SU-DHL-6 (cell line): ENCODE data around the gene STOM.

Experiments
- H2AFZ ChIP-seq: fragments of 200-600 bp; sonication (generic); 2 replicates; pipeline ENCODE4 v1.6.1; 2014; ENCODE audit warnings: low read depth, mild to moderate bottlenecking, moderate library complexity, mixed read lengths, antibody characterized with exemption, low read length; ENCODE audit not compliant: severe bottlenecking
- H3F3A ChIP-seq: fragments of 200-600 bp; shearing (Covaris generic); 2 replicates; pipeline ENCODE4 v1.6.0; 2016; ENCODE audit warnings: antibody characterized with exemption, mild to moderate bottlenecking; ENCODE audit not compliant: insufficient read depth
- H3K27ac ChIP-seq: fragments of 200-600 bp; sonication (generic); 2 replicates; pipeline ENCODE4 v1.5.1; 2016; ENCODE audit warnings: low read depth, mild to moderate bottlenecking, low read length, moderate library complexity, mixed read lengths
- H3K27me3 ChIP-seq: fragments of 200-600 bp; sonication (generic), shearing (Covaris generic); 2 replicates; pipeline ENCODE4 v1.6.0; 2014; ENCODE audit warnings: mild to moderate bottlenecking, low read length
- H3K36me3 ChIP-seq: fragments of 200-600 bp; sonication (generic); 2 replicates; pipeline ENCODE4 v1.6.1; 2014; ENCODE audit warnings: mild to moderate bottlenecking, low read length, mixed read lengths
- H3K4me2 ChIP-seq: fragments of 300-600, 200-600 bp; shearing (Covaris generic), sonication (generic); 2 replicates; pipeline ENCODE4 v1.6.0; 2014; ENCODE audit warnings: low read length, low read depth, mild to moderate bottlenecking; ENCODE audit not compliant: poor library complexity, severe bottlenecking
- H3K4me3 ChIP-seq: fragments of 200-600 bp; sonication (generic); 2 replicates; pipeline ENCODE4 v1.5.1; 2014; ENCODE audit warnings: antibody characterized with exemption, low read length, mild to moderate bottlenecking, mixed read lengths; ENCODE audit not compliant: insufficient read depth, poor library complexity, severe bottlenecking
- H3K79me2 ChIP-seq: fragments of 200-600 bp; sonication (generic); 2 replicates; pipeline ENCODE4 v1.6.1; 2014; ENCODE audit warnings: mild to moderate bottlenecking, low read length, moderate library complexity; ENCODE audit not compliant: insufficient read depth
- H3K9ac ChIP-seq: fragments of 200-600 bp; sonication (generic); 2 replicates; pipeline ENCODE4 v1.7.0; 2014; ENCODE audit warnings: mild to moderate bottlenecking, low read length
- H3K9me2 ChIP-seq: fragments of 200-600 bp; sonication (generic); replicated peaks from 2 replicates; pipeline ENCODE4 v1.6.1; 2014; ENCODE audit warnings: low read length; ENCODE audit not compliant: insufficient read depth
- H3K9me3 ChIP-seq: fragments of 200-600 bp; sonication (generic); 2 replicates; pipeline ENCODE4 v1.6.1; 2014; ENCODE audit warnings: low read length, mixed read lengths; ENCODE audit not compliant: insufficient read depth
- H4K20me1 ChIP-seq: fragments of 200-600 bp; sonication (generic); 2 replicates; pipeline ENCODE4 v1.6.1; 2014; ENCODE audit warnings: low read depth, mild to moderate bottlenecking, antibody characterized with exemption, low read length, moderate library complexity, mixed read lengths
- EZH2phosphoT487 ChIP-seq: fragments of 200-600 bp; sonication (generic), shearing (Covaris generic); conservative IDR thresholded peaks from 2 replicates; pipeline ENCODE4 v1.6.1; 2018; ENCODE audit warnings: mild to moderate bottlenecking, antibody characterized with exemption, low read length, moderate library complexity, mixed read lengths
- TF ChIP-seq, protein P1 (sequence below): fragments of 200-600 bp; sonication (generic); IDR thresholded peaks from one replicate; pipeline ENCODE4 v1.5.1; 2017; ENCODE audit warnings: antibody characterized with exemption, mild to moderate bottlenecking, low read length, moderate library complexity; ENCODE audit not compliant: insufficient read depth, poor library complexity, severe bottlenecking

STOM gene

DNA sequence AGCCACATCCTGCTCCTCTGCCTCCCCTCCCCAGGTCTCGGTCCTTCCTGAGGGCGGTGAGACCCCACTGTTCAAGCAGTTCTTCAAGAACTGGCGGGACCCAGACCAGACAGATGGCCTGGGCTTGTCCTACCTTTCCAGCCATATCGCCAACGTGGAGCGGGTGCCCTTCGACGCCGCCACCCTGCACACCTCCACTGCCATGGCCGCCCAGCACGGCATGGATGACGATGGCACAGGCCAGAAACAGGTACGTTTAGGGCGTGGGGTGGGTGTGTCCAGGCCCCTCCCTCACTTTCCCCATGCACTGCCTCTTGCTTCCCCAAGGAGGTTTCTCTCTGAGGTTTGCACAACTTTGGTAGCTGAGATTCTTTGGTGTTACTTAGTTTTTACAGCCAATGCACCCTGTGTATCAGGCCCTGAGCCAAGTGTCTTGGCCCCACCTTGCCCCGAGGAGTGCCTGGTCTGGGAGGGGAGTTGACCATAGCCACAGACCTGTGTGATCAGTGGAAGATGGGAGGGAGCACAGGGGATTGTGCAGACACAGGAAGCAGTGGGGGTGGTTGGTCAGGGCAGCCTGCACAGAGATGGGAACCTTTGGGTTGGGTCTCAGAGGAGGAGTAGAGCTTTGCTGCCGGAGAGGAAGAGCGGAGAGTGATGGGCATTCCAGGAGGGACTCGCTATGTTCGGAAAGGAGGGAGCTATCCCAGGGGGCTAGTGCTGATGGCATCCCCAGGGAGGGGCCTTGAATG, 51.2 kb downstream of the STOM start:
- H2AFZ ChIP-seq: no peak overlapping the region
- no peak overlapping the region for H3K4me2 ChIP-seq
- no peaks in the 10 kb centered on the region for H3K9me2 ChIP-seq
- no peaks in the 10 kb centered on the region for H3F3A ChIP-seq
- no peak overlapping the region for H3K27ac ChIP-seq
- no peaks in the 10 kb centered on the region for H3K36me3 ChIP-seq
- H3K9ac ChIP-seq: no peak overlapping the region
- no peak overlapping the region for H3K4me3 ChIP-seq
- TF ChIP-seq, protein P1, sequence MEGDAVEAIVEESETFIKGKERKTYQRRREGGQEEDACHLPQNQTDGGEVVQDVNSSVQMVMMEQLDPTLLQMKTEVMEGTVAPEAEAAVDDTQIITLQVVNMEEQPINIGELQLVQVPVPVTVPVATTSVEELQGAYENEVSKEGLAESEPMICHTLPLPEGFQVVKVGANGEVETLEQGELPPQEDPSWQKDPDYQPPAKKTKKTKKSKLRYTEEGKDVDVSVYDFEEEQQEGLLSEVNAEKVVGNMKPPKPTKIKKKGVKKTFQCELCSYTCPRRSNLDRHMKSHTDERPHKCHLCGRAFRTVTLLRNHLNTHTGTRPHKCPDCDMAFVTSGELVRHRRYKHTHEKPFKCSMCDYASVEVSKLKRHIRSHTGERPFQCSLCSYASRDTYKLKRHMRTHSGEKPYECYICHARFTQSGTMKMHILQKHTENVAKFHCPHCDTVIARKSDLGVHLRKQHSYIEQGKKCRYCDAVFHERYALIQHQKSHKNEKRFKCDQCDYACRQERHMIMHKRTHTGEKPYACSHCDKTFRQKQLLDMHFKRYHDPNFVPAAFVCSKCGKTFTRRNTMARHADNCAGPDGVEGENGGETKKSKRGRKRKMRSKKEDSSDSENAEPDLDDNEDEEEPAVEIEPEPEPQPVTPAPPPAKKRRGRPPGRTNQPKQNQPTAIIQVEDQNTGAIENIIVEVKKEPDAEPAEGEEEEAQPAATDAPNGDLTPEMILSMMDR: no peak
- TF ChIP-seq EZH2phosphoT487: no peak
- H3K27me3 ChIP-seq: no peaks in the 10 kb centered on the region
- no peaks in the 10 kb centered on the region for H3K79me2 ChIP-seq
- H4K20me1 ChIP-seq: no peaks in the 10 kb centered on the region
- no peaks in the 10 kb centered on the region for H3K9me3 ChIP-seq

DNA sequence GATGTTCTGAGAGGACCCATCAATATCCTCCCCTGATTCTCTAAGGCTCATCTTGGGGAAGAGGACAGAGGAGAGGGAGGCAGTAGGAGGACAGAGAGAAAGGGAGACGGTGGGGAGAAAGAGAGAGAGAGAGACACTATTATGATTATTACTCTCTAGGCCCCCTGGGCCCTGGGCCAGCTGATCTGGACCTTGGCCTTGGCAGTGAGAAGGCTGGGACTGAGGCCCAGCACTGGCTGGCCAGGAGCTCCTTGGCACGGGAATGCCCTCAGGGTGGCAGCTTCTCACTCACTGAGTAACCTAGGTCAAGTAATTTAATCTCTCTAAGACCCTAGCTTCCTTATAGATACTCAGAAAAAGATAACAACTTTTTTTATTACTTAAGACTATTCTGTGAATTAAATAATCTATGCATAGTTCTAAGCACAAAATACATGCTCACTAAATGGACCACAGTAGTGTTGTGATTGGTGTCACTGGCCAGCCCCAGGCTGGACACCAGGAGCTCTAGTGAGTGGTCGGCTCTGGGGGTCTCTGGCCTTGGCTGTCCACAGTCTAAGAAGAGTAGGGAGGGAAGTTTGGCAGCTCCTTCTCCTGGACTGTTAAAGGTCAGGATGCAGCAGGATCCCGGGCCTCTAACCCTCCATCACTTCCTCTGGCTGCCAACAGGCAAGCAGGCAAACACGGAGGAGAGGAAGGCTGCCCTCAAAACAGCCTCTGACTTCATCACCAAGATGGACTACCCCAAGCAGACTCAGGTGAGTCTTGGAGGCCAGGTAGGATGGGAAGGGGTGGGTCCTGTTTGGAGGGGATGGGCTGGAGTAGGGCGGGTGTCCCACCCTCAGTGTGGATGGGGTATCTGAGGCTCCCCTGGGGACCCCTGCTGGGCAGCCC, 52.1 kb downstream of the STOM start:
- H3F3A ChIP-seq: no peaks in the 10 kb centered on the region
- H3K79me2 ChIP-seq: no peaks in the 10 kb centered on the region
- H3K36me3 ChIP-seq: no peaks in the 10 kb centered on the region
- H2AFZ ChIP-seq: no peak overlapping the region
- no peak overlapping the region for H3K4me3 ChIP-seq
- TF ChIP-seq EZH2phosphoT487: no peak
- TF ChIP-seq, protein P1: no peak
- H3K9me3 ChIP-seq: no peaks in the 10 kb centered on the region
- no peaks in the 10 kb centered on the region for H3K9me2 ChIP-seq
- H3K27ac ChIP-seq: no peak overlapping the region
- H3K27me3 ChIP-seq: no peaks in the 10 kb centered on the region
- no peaks in the 10 kb centered on the region for H4K20me1 ChIP-seq
- no peak overlapping the region for H3K4me2 ChIP-seq
- no peak overlapping the region for H3K9ac ChIP-seq

DNA sequence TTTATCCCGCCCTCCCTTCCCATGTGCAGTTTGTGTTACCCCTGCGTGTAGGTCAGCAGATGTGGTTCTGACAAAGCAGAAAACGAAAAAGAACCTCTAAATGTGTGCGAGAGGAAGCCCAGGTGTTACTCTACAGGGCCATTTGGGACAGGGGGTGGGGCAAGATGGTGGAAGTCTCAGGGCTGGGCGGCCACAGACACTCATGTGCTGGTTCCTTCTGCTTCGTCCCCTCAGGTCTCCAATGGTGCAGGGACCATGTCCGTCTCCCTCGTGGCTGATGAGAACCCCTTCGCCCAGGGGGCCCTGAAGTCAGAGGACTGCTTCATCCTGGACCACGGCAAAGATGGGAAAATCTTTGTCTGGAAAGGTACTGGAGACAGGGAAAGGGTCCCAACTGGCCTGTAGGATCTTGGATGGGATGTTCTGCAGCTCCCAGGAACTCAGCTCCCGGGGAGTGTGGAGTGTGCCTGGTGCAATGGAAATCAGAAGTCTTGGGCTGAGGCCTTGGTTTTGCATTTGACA, 53.1 kb downstream of the STOM start:
- Histone ChIP-seq H3K27ac (no peak overlapping the region), H3K4me2 (no peak overlapping the region), H2AFZ (no peak overlapping the region), H4K20me1 (no peaks in the 10 kb centered on the region), H3K36me3 (no peaks in the 10 kb centered on the region), H3K9ac (no peak overlapping the region), H3F3A (no peaks in the 10 kb centered on the region), H3K4me3 (no peak overlapping the region), H3K79me2 (no peaks in the 10 kb centered on the region), H3K27me3 (no peaks in the 10 kb centered on the region), H3K9me3 (no peaks in the 10 kb centered on the region), H3K9me2 (no peaks in the 10 kb centered on the region)
- TF ChIP-seq EZH2phosphoT487: no peak
- TF ChIP-seq, protein P1: no peak
